LNCaP clone FGC (cell line): ENCODE results near the gene A2M.

ENCODE experiments used
- DNase-seq: peaks from one replicate; pipeline ENCODE4 v3.0.0-alpha.2; 2011; ENCODE audit warnings: low read depth
- H3K4me3 ChIP-seq: 2 replicates; pipeline ENCODE4 v1.5.1; 2011; ENCODE audit warnings: mild to moderate bottlenecking, low read depth, low read length, control low read depth
- CTCF ChIP-seq: IDR thresholded peaks from 2 replicates; pipeline ENCODE4 v1.5.1; 2012; ENCODE audit warnings: mild to moderate bottlenecking; ENCODE audit not compliant: control insufficient read depth, insufficient read depth; ENCODE audit errors: extremely low read depth

Gene A2M

GRCh38 chr12:9130244-9130643, 14.5 kb upstream of the A2M start:
- H3K4me3 ChIP-seq, result no peak overlapping the region
- no peak for DNase-seq
- TF ChIP-seq CTCF, result no peak

- no peak for DNase-seq
- no peak overlapping the region for H3K4me3 ChIP-seq
- no peak for TF ChIP-seq CTCF
These were observed 12.4 kb upstream of the A2M start for GRCh38 chr12:9127936-9128663.

- H3K4me3 ChIP-seq, result no peak overlapping the region
- TF ChIP-seq CTCF, result no peak
- DNase-seq, result no peak
These were observed 11.8 kb upstream of the A2M start for GRCh38 chr12:9127484-9127883.

- H3K4me3 ChIP-seq, result no peak overlapping the region
- no peak for DNase-seq
- no peak for TF ChIP-seq CTCF
These were observed 8.8 kb upstream of the A2M start for GRCh38 chr12:9124383-9125031.

- H3K4me3 ChIP-seq, result no peak overlapping the region
- DNase-seq, result no peak
- TF ChIP-seq CTCF, result no peak
These were observed 8.2 kb upstream of the A2M start for GRCh38 chr12:9123781-9124382.

- TF ChIP-seq CTCF, result no peak
- H3K4me3 ChIP-seq, result no peak overlapping the region
- DNase-seq, result no peak
These were observed 6.4 kb upstream of the A2M start for GRCh38 chr12:9122091-9122609.
